NCI-H2196 treated with DMSO at 0.1 percent for 48 hours (cell line): ENCODE data around the gene CASTOR1.

ENCODE experiments used
- DNase-seq: peaks from one replicate; lab custom pipeline; 2025; ENCODE audit not compliant: unreplicated experiment; lab: John Stamatoyannopoulos, UW

CASTOR1 gene

DNA sequence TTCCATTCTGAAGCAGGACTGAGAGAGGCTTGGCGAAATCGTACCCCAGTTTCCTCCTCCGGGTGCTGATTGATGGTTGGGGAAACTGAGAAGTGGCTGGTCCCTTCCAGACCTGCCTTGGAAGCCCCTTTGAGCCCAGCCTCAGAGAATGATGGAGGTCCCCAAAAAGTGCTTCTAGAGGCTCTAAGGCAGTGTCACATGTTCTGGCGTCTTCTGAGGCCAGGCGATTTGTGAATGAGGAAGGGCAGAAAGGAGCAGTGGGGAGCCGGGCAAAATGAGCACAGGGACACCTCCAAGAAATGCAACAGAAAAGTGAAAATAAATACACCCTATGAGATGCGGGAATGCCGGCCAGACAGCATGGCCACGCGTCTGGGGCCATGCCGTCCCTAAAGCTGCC is 41.7 kb downstream of the CASTOR1 start:
- DNase-seq = no peak

DNA sequence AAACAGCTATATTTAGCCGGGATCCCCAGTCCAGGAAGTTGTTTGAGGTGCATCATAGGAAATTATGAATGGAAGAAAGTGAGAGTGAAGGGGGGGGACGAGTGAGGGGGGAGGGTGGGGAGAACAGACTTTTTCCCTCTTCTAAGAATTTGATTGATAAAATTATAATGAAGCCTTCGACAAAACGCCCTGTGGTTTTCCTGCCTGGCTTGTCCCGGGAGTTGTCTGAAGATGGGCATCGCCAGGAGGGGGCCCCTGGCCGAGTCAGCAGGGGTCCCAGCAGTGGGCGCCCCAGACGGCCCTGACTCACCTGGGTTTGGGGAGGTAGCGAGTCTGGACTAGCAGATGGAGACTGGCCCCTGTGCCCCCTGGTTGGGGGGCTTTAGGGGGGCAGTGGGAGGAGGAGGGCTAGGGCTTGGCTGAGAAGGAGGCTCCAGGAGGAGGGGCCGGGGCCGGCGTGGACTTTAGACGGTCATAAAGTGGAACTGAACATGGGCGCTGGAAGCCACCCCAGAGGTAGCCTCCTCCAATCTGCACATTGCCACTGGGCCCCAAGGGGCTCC is 42.4 kb downstream of the CASTOR1 start:
- DNase-seq = no peak

DNA sequence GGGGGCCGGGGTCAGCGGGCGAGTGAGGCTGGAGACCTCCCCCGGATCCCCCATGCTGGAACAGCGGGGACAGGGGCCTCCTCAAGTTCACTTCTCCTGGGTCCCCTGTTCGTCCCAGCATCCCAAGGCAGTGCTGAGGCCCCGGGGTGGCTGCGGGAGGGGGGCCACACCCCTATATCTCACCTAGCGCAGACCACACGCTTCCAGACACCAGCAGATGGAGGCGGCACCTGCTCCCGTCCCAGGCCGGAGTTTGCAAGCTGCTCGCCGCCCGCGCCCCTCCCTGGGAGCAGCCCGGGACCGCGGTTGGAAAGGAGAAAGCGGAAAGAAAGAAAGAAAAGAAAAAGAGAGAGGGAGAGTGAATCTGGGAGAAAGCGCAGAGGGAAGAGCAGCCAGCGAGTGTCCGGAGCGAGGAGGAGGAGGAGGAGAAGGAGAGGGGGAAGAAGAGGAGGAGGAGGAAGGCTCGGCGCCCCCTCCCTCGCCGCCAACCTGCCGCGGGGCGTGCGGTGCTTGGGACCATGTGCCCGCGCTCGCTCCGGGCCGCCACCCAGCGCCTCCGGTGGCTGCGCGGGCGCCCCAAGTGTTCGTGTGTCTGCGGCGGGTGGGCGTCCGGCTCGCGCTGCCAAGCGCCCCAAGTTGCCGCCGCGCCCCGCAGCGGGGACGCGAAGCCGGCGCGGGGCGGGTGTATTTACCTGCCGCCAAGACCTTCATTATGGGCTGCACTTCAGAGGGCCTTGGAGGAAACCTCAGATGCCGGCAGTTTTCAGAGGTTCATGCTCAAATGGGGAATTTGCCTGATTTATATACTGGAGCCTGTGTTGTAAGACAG is 43.1 kb downstream of the CASTOR1 start, which contains the start of gene LIF:
Gene LIF, minus strand, starts transcription at position 775 of the 829 bp plus-strand sequence. Its CDS starts 64 bp downstream, at position 711.
- DNase-seq = no peak

DNA sequence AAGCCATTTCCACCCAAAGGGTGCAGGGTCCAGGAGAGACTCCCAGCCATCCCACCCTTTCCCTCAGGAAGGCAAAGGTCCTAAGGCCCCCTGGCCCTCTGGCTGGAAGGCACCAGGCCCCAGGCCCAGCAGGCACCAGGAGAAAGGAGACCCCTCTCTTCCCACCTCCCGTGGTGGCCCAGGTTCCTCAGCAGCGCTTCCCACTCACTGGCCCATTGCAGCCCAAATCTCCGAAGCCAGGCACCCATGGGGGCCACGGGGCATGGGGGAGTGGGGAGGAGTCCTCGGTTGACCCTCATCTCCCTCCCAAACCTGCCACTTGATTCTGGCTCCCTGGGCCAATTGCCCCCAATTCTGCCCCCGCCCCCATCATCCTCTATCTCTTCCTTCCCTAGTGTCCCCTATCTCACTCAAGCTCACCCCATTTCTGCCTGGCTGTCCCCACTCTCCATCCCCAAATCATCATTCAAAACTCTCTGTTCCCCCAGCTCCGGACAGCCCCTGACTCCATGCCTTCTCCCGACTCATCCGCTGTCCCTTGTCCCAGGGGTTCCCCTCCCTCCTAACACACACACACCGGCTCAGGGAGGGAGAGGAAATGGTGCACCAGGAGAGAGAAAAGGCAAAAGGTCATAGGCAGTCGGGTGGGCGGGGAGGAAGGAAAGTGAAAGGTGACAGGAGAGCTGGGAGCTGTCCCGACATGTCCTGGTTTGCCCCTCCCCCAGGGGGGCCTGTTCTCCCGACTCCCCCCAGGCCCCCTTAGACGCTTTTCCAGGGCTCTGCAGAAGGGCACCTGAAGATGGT is 43.9 kb downstream of the CASTOR1 start:
- DNase-seq = no peak

DNA sequence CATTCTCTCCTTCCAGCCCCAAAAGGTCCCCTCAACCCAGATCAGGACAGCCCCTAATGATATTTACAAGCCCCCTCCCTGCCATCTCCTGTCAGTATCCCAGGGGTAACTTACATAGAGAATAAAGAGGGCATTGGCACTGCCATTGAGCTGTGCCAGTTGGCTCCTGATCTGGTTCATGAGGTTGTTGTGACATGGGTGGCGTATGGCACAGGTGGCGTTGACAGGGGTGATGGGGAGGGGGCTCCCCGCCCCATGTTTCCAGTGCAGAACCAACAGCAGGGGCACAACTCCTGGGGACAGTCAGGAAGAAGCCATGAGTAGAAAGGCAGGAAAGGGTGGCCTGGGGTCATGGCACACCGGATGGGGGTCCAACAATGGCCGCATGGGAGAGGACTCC is 44.7 kb downstream of the CASTOR1 start:
- DNase-seq = no peak

DNA sequence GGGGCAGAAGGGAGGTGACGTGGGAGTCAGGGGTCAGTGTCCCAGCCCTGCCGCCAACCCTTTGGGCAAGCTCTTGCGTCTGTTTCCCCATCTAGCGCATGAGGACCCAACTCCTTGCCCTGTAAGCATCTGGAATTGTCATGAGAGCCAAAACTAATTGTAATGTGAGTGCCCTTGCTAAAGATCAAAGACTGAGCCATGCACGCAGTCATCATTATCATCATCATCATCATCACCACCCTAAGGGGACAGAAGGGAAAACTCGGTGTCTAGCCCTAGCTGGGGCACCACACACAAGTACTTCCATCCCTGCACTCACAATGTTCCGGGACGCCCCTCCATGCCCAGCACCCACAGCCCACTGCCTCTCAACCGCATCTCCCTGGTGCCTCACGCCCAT is 45.2 kb downstream of the CASTOR1 start:
- no peak for DNase-seq

DNA sequence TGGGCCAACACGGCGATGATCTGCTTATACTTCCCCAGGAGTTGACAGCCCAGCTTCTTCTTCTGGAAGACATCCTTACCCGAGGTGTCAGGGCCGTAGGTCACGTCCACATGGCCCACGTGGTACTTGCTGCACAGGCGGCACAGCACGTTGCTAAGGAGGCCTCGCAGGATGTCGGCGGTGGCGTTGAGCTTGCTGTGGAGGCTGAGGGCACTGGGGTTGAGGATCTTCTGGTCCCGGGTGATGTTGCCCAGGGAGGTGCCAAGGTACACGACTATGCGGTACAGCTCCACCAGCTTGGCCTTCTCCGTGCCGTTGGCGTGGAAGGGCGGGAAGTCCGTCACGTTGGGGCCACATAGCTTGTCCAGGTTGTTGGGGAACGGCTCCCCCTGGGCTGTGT is 45.6 kb downstream of the CASTOR1 start:
- no peak for DNase-seq

DNA sequence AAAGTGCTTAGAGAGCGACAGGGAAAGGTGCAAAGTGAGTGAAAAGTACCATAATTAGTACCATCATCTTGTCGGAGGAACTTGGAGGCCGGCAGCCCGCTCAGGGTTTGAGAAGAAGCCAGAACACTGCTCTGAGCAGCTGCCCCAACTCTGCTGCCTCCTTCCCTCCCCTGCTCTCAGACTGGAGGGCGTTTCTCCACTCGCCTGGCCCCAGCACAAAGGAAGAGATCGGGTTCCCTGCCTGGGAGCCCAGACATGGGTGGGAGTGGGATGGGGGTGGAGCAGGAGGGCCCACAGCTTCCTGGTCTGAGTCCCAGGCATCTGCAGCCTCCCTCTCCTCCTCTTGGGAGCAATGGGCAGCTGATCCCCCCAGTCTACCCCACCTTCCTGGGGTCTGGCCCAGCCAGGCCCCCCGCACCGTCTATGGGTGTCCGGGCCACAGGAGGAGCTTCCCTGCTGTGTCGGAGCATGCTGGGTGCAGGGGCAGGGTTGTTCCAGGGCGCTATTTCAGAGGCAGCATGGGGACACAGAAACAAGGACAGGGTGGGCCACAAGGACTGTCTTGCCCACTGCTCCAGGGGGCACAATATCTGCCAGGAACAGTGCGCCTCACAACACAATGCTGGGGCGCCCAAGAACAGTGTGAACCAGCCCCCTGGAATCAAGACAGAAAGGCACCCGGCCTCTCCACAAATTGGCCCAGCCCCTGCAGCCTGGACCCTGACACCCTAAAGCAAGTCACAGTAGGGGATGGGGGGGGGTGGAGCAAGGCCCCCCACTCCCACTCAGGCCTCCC is 47.5 kb downstream of the CASTOR1 start:
- DNase-seq = no peak

DNA sequence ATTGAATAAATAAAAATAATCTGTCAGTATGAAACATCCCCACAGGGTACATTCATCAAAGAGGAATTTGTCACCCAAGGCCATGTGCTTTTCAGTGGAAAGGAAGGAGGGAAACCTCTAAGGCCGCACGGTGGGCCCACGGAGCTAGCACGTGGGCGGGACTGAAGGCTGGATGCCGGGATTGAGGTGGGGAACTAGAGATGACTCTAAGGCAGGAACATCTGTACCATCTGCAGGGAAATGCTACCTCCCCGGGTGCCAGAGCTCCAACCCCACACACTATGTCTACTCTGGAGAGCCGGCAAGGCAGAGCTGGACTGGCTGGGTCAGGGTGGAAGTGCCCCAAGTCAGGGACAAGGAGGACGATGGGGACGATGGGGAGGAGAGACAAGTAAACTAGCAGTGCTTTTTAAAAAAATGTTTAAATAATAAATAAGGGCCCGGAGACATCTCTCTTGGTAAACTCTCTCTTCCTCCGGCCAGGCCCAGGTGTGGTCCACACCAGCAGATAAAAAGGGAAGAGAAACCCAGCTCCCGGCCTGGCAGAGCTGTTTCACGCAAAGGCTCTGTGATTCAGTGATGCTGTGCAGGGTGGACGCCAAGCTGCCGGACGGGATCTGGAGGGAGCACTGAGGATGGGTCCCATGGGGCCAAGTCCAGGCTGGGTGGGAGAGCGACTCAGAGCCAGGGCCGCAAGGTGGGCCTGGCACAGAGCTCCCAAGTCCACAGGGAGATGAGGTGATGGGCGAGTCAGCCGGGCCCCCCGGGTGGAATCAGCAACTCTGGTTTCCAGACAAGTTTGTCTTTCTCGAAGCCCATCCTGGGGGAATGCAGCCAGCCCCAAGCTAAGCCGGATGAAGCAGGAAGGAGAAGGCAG is 48.5 kb downstream of the CASTOR1 start:
- DNase-seq = no peak

DNA sequence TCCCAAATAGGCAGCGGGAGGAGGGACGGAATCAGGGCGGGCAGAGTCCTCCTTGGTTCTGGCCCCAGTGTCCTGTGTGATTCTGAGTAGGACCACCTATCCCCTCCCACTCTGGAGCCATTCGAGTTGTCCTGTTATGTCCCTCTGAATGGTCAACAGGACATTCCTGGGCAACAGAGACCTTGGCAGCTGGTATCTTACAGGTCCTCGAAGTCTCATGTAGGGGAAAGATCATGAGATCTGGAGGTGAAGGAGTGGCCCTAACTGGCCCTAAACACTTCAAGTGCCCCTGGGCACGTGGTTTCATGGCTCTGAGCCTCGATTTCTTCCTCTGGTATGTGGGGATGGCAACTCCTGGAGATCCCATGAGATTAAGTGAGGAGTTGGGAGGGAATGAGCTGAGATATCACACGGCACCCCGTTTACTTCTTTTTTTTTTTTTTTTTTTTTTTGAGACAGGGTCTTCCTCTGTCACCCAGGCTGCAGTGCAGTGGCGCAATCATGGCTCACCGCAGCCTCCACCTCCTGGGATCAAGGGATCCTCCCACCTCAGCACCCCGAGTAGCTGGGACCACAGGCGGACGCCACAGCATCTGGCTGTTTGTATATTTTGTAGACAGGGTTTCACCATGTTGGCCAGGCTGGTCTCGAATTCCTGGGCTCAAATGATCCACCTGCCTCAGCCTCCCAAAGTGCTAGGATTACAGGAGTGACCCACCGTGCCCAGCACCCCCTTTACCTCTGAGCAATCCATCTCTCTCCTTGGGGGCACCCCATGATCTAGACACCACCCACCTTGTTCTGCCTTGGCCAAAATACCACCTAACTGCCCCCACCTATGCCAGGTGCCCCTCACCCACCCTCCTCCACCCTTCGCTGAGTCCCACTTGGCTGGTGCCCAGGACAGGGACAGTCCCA is 49.6 kb downstream of the CASTOR1 start:
- DNase-seq = no peak

DNA sequence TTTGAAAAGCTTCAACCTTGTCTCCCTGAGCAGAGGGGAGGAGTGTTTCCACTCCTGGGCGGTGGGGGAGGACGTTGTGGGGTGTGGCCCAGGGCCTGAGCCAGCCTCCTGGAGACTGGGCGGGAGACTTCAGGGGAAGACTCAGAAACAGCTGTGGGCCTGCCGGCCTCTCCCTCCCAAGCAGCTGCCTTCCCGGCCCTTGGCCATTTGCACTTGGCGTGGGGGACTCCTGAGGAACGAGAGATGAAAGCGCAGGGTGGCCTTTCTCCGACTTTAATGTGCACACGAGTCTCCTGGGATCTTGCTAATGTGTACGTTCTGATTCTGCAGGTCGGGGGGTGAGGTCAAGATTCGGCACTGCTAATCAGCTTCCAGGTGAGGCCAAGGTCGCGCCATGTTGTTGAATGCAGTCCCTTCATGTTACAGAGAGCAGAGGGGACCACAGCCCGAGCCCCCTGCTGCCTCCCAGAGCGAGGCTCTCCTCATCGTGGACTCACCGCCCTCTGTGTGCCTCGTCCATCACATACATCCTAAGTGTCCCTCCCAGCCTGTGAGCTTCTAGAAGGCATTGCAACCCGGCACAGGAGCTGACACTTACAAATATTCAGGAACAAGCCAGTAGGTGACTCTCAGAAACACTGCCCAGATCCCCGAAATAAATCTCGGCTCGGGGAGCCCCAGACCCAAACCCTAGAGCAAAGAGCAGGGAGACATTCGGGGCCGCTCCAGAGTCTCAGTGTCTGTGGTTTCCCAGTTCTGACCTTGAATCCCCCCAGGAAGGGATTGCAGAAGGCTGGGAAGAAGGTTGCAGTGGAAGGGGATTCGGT is 50.4 kb downstream of the CASTOR1 start:
- no peak for DNase-seq

DNA sequence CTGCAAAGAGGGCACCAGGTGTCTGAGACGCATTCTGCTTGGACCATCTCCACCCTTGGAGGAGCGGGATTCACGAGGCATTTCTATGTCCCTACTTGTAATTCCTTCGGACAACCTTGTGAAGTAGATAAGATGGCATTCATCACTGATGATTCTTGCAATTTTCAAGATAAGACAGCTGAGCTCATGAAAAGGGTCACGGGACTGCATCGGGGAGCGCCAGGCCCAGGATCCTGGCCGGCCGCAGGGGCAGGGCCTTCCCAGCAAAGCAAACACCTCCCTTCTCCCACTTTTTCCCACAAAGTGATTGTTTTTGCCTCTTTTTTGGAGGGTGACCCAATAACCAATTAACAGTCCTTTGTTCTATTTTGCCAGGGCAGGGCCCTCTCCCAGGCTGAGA is 51.2 kb downstream of the CASTOR1 start:
- no peak for DNase-seq

DNA sequence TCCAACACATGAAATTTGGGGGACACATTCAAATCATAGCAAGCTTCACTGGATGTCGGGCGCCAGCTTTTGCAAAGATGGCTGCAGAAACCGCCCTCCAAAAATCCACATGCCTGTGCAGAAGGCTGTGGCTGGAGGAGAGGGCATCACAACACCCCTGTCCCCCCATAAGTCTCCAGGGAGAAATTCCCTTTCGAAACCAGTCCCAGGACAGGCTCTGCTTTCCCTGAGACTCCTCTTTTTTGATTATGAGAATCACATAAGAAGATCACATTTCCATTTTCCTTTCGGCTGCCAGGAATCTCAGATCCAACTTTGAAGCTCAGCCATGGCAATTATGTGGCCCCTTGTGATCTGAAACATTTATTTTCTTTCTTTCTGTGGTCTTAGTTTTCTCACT is 52.4 kb downstream of the CASTOR1 start:
- no peak for DNase-seq

DNA sequence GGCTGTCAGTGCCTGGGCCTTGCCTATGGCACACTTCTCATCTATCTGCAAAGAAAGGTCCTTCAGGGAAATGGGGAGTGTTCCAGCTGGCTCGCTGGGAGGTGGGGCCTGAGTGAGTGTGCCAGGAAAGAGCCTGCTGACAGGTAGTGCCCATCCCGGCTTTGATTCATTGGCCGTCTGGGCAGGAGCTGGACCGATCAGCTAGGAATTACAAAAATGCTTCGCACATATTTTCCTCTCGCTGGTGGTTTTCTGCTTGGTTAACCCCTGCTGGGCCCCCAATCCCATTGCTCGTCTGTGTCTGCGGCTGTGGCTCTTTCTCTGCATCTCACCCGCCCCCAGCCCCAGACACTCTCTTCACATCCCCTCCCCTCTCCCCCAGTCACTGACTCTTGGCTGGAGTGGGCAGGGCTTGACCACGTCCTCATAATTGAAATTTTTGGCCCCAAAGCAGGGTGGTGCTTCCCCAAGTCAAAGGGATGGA is 53.6 kb downstream of the CASTOR1 start:
- DNase-seq = no peak
